Muscle layer of colon (tissue), 2 donors: Measurements from ENCODE around the gene RASSF8.
A peak's percentile ranks its signal among the peaks of the same experiment; 100 is the strongest.

ENCODE experiments used
- H3K27ac ChIP-seq: one replicate; pipeline ENCODE4 v1.7.0; 2013; ENCODE audit warnings: low read depth, mild to moderate bottlenecking, low read length, moderate library complexity
- H3K27me3 ChIP-seq, 2 donors: one replicate each; pipeline ENCODE4 v1.7.0; 2013; ENCODE audit warnings: low read length in 2 of 2, mild to moderate bottlenecking in 2 of 2; ENCODE audit not compliant: insufficient read depth in 2 of 2, control insufficient read depth in 1 of 2
- H3K36me3 ChIP-seq: one replicate; pipeline ENCODE4 v1.7.0; 2013; ENCODE audit warnings: mild to moderate bottlenecking, low read length; ENCODE audit not compliant: insufficient read depth
- H3K4me1 ChIP-seq: one replicate; pipeline ENCODE4 v1.7.0; 2013; ENCODE audit warnings: mild to moderate bottlenecking, low read length; ENCODE audit not compliant: insufficient read depth
- H3K4me3 ChIP-seq, 2 donors: one replicate each; pipeline ENCODE4 v1.7.0; 2013; ENCODE audit warnings: low read length in 2 of 2, low read depth in 1 of 2, mild to moderate bottlenecking in 1 of 2, moderate library complexity in 1 of 2
- H3K9ac ChIP-seq: one replicate; pipeline ENCODE4 v1.7.0; 2013; ENCODE audit warnings: low read length
- H3K9me3 ChIP-seq: one replicate; pipeline ENCODE4 v1.7.0; 2013; ENCODE audit warnings: mild to moderate bottlenecking, low read length
- donor health status: abdominal sarcoma.
- donor health status: Adenocarcinoma of cecum.

Gene RASSF8

GRCh38 chr12:26017484-26018211, 59.2 kb downstream of the RASSF8 start:
- H3K27me3 ChIP-seq, result no peaks in the 10 kb centered on the region
- no peak overlapping the region for H3K4me3 ChIP-seq
- H3K36me3 ChIP-seq, result no peaks in the 10 kb centered on the region
- H3K4me1 ChIP-seq, result peaks cover 22% of the 10 kb centered on the region
- no peaks in the 10 kb centered on the region for H3K9me3 ChIP-seq
- H3K9ac ChIP-seq, result no peak overlapping the region
- H3K27ac ChIP-seq, result no peak overlapping the region

- no peaks in the 10 kb centered on the region for H3K27me3 ChIP-seq
- peaks cover 20% of the 10 kb centered on the region for H3K4me1 ChIP-seq
- no peak overlapping the region for H3K9ac ChIP-seq
- no peak overlapping the region for H3K27ac ChIP-seq
- no peaks in the 10 kb centered on the region for H3K9me3 ChIP-seq
- H3K4me3 ChIP-seq, result no peak overlapping the region
- H3K36me3 ChIP-seq, result no peaks in the 10 kb centered on the region
Measured at GRCh38 chr12:26018926-26019325, 60.4 kb downstream of the RASSF8 start.

- Histone ChIP-seq H3K27ac (no peak overlapping the region), H3K9me3 (no peaks in the 10 kb centered on the region), H3K9ac (no peak overlapping the region), H3K36me3 (no peaks in the 10 kb centered on the region), H3K4me3 (no peak overlapping the region), H3K4me1 (peaks cover 17% of the 10 kb centered on the region), H3K27me3 (no peaks in the 10 kb centered on the region)
Measured at GRCh38 chr12:26021534-26021933, 63.1 kb downstream of the RASSF8 start.

DNA sequence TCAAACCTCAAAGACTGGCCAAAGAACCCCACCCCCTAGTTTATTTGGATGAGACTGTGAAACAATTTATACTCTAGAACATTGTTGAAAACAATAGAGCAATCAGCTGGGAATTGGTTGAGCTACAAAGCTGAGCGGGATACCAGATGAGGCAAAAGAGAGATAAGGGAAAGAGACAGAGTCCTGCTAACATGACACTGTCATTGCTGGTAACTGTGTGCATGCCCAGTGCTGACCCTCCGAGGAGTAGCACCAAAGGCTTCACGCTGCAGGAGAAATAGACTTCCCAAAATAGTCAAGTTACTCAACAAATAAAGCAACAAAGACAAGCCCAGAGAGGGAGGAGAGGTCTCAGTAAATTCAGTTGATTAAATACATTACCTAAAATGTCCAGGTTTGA, 63.6 kb downstream of the RASSF8 start:
- no peak overlapping the region for H3K4me3 ChIP-seq
- H3K36me3 ChIP-seq, result no peaks in the 10 kb centered on the region
- peaks cover 17% of the 10 kb centered on the region for H3K4me1 ChIP-seq
- no peak overlapping the region for H3K27ac ChIP-seq
- no peaks in the 10 kb centered on the region for H3K27me3 ChIP-seq
- H3K9me3 ChIP-seq, result no peaks in the 10 kb centered on the region
- no peak overlapping the region for H3K9ac ChIP-seq

DNA sequence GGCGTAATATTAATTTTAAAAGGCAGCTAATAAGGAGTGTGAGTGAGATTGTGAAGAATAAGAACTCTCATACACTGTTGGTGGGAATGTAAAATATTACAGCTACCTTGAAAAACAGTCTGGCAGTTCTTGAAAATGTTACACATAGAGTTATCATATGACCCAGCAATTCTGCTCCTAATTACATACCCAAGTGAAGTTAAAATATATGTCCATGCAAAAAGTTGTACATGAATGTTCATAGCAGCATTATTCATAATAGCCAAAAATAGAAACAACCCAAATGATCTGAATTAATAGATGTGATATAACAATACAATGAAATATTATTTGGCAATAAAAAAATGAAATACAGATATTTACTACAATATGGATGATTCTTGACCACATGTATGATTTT, 68.2 kb downstream of the RASSF8 start:
- Histone ChIP-seq H3K27me3 (no peaks in the 10 kb centered on the region), H3K27ac (no peak overlapping the region), H3K9me3 (no peaks in the 10 kb centered on the region), H3K9ac (no peak overlapping the region), H3K36me3 (no peaks in the 10 kb centered on the region), H3K4me3 (no peak overlapping the region), H3K4me1 (peaks cover 45% of the 10 kb centered on the region)

- no peak overlapping the region for H3K9ac ChIP-seq
- H3K36me3 ChIP-seq, result no peaks in the 10 kb centered on the region
- peaks cover 48% of the 10 kb centered on the region for H3K4me1 ChIP-seq
- no peaks in the 10 kb centered on the region for H3K27me3 ChIP-seq
- no peak overlapping the region for H3K27ac ChIP-seq
- no peak overlapping the region for H3K4me3 ChIP-seq
- no peaks in the 10 kb centered on the region for H3K9me3 ChIP-seq
Measured at GRCh38 chr12:26027401-26027800, 68.9 kb downstream of the RASSF8 start.

GRCh38 chr12:26028953-26029735, 70.7 kb downstream of the RASSF8 start:
- H3K4me1 ChIP-seq, result peaks cover 56% of the 10 kb centered on the region
- H3K27ac ChIP-seq, result peak overlapping the region; percentile 22
- H3K27me3 ChIP-seq, result no peaks in the 10 kb centered on the region
- no peaks in the 10 kb centered on the region for H3K36me3 ChIP-seq
- H3K9ac ChIP-seq, result no peak overlapping the region
- no peak overlapping the region for H3K4me3 ChIP-seq
- no peaks in the 10 kb centered on the region for H3K9me3 ChIP-seq

DNA sequence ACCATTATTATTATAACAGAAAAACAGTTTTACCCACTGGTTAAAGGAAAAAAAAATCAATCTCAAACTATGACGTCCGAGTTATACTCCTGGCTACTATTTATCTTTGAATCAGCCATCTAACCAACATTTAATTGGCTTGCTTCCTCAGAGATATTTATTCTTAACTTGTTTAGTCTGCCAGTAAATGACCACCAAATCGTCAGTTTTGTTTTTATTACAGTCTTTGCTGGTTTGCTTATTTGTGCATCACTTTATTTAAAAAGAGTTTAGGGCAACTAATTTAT, 71.2 kb downstream of the RASSF8 start:
- Histone ChIP-seq H3K4me1 (peaks cover 61% of the 10 kb centered on the region), H3K27ac (peak overlapping the region; percentile 22), H3K9me3 (no peaks in the 10 kb centered on the region), H3K4me3 (no peak overlapping the region), H3K36me3 (no peaks in the 10 kb centered on the region), H3K27me3 (no peaks in the 10 kb centered on the region), H3K9ac (no peak overlapping the region)

DNA sequence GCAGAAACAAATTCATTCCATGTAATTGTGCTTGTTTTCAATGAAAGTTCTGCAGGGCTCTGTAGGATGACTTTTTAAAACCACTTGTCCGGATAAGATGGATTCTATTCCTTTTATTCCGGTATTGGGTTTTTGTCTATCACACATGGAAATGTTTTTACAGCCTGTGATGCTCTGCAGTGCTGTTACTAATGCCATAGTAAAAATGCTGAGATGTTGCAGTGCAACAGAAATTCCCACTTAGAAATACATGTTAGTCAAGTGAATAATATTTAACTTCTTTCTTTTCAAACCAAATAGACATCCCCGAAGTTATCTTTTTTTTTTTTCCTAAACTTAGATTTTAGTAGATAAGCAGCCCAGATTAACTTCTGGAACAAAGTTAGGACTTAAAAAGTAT, 71.9 kb downstream of the RASSF8 start:
- Histone ChIP-seq H3K27me3 (no peaks in the 10 kb centered on the region), H3K9me3 (no peaks in the 10 kb centered on the region), H3K9ac (no peak overlapping the region), H3K4me1 (peaks cover 65% of the 10 kb centered on the region), H3K36me3 (no peaks in the 10 kb centered on the region), H3K27ac (no peak overlapping the region), H3K4me3 (no peak overlapping the region)

DNA sequence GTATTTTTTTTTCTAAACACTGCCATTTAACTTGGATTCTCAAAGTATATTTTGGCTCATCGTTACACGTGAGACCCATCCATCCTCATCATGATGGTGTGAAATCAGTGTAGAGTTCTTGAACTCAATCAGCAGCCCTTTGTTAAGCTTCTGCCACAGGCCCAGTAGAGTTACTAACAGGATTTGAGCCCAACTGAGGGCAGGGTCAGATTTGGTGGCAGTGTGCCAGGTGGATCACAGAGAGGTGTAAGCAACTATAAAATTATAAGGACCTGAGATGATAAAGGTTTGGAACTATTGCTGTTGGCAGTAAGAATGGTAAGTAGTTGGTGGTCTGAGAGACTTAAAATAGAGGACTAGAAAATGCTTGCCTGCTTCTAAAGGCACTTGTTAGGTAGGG, 72.8 kb downstream of the RASSF8 start:
- Histone ChIP-seq H3K27ac (no peak overlapping the region), H3K27me3 (no peaks in the 10 kb centered on the region), H3K4me1 (peaks cover 65% of the 10 kb centered on the region), H3K9ac (no peak overlapping the region), H3K4me3 (no peak overlapping the region), H3K36me3 (no peaks in the 10 kb centered on the region), H3K9me3 (no peaks in the 10 kb centered on the region)

GRCh38 chr12:26031827-26032226, 73.3 kb downstream of the RASSF8 start:
- Histone ChIP-seq H3K27me3 (no peaks in the 10 kb centered on the region), H3K9ac (no peak overlapping the region), H3K4me1 (peaks cover 66% of the 10 kb centered on the region), H3K4me3 (no peak overlapping the region), H3K27ac (no peak overlapping the region), H3K36me3 (no peaks in the 10 kb centered on the region), H3K9me3 (no peaks in the 10 kb centered on the region)

DNA sequence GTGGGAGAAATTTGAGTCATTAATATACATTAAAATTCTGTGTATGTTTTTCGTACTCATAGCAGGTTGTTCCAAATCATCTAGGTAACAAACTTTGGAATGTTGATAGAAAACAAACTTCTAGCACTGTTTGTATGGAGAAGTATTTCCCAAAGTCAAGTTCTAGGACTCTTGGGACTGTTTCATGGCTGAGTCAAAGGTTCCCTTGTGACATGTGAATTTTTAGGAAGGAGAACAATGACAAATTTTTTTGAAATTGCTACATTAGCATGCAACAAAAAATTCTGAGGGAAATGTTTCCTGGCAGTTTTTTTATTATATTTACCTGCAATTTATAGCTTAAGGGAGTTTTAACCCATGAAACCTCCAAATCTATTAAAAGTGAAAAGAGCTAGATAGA, 73.8 kb downstream of the RASSF8 start:
- H3K27ac ChIP-seq, result no peak overlapping the region
- H3K36me3 ChIP-seq, result no peaks in the 10 kb centered on the region
- no peaks in the 10 kb centered on the region for H3K27me3 ChIP-seq
- no peak overlapping the region for H3K9ac ChIP-seq
- no peaks in the 10 kb centered on the region for H3K9me3 ChIP-seq
- peaks cover 68% of the 10 kb centered on the region for H3K4me1 ChIP-seq
- H3K4me3 ChIP-seq, result no peak overlapping the region
